ENCODE results near the gene MBNL1.

GRCh38 chr3:152346740-152347139 lies 78.0 kb downstream of the MBNL1 start:
- TF ChIP-seq POLR2A (IDR thresholded peaks at IDR 0.05; ENCODE audit: low read depth, low read length), result no peak
- no peak for TF ChIP-seq CTCF (IDR thresholded peaks at IDR 0.05; ENCODE audit: extremely low read depth in 1 of 2, insufficient read depth in 1 of 2, low read depth in 1 of 2, low read length in 2 of 2)
- no peak for TF ChIP-seq EZH2 (IDR thresholded peaks at IDR 0.05; ENCODE audit: borderline replicate concordance, low read depth, low read length, severe bottlenecking)
